CD1c-positive myeloid dendritic cell (primary cell): ENCODE data around the gene UCKL1.
"Not testable (repeated sequence)": the region's sequence is repeated elsewhere in the genome, so short reads cannot be mapped to it uniquely, and the experiment has no call there.

Experiments used
- DNase-seq: peaks from one replicate; pipeline ENCODE4 v3.0.0-alpha.2; 2016; ENCODE audit errors: extremely low spot score

Gene UCKL1

GRCh38 chr20:63919130-63919529 lies 37.1 kb downstream of the UCKL1 start:
- no peak for DNase-seq

- no peak for DNase-seq
These were observed 38.4 kb downstream of the UCKL1 start for GRCh38 chr20:63917811-63918210.

GRCh38 chr20:63916371-63916939 lies 39.8 kb downstream of the UCKL1 start:
- DNase-seq = not testable (repeated sequence)

- no peak for DNase-seq
These were observed 40.7 kb downstream of the UCKL1 start for GRCh38 chr20:63915471-63915870.

GRCh38 chr20:63913768-63914167 lies 42.4 kb downstream of the UCKL1 start:
- no peak for DNase-seq

GRCh38 chr20:63911176-63911575 lies 45.0 kb downstream of the UCKL1 start:
- DNase-seq = peak; percentile 57

GRCh38 chr20:63908008-63908682 lies 48.1 kb downstream of the UCKL1 start:
- DNase-seq = no peak

- DNase-seq = no peak
These were observed 52.2 kb downstream of the UCKL1 start for GRCh38 chr20:63903796-63904561.

- peak; percentile 68 for DNase-seq
These were observed 55.8 kb downstream of the UCKL1 start for GRCh38 chr20:63900413-63900812.

- peak; percentile 49 for DNase-seq
These were observed 57.2 kb downstream of the UCKL1 start for GRCh38 chr20:63898882-63899558.

GRCh38 chr20:63897978-63898561 lies 58.1 kb downstream of the UCKL1 start:
- DNase-seq = no peak

GRCh38 chr20:63896264-63897105 lies 59.7 kb downstream of the UCKL1 start:
- DNase-seq = peak; percentile 93

- no peak for DNase-seq
These were observed 60.3 kb downstream of the UCKL1 start for GRCh38 chr20:63895952-63896263.

- DNase-seq = no peak
These were observed 60.8 kb downstream of the UCKL1 start for GRCh38 chr20:63895202-63895951.

- DNase-seq = peak; percentile 98
These were observed 61.6 kb downstream of the UCKL1 start, which contains the start of gene DNAJC5 for GRCh38 chr20:63894358-63895201. TSS of gene DNAJC5 (plus strand) at chr20:63895126. CDS start at chr20:63928346, 33,220 bp downstream.

- DNase-seq = no peak
These were observed 62.2 kb downstream of the UCKL1 start for GRCh38 chr20:63893999-63894357.

GRCh38 chr20:63892402-63892801 lies 63.8 kb downstream of the UCKL1 start:
- no peak for DNase-seq

GRCh38 chr20:63891061-63892002 lies 64.9 kb downstream of the UCKL1 start:
- DNase-seq = no peak
